HepG2 (cell line): ENCODE measurements around the gene FUOM. TPM values are rescaled to one million over a fixed set of nuclear protein-coding genes. Genes with fewer than 3 reads are reported as not detected.

ENCODE experiments used
- ATRX ChIP-seq: sonication (generic); formaldehyde crosslinking; IDR thresholded peaks from 2 replicates; pipeline ENCODE4 v1.4.0; 2020; ENCODE audit warnings: missing genetic modification reagents, borderline replicate concordance
- ELF1 ChIP-seq: sonication (generic); formaldehyde crosslinking; IDR thresholded peaks from 2 replicates; pipeline ENCODE4 v1.4.0; 2020; ENCODE audit warnings: missing genetic modification reagents
- ERF ChIP-seq: IDR thresholded peaks from 2 replicates; pipeline ENCODE4 v1.6.1; 2018; ENCODE audit warnings: missing biosample characterization, missing genetic modification reagents
- FOXA3 ChIP-seq: IDR thresholded peaks from 2 replicates; pipeline ENCODE4 v1.6.1; 2016; ENCODE audit warnings: missing genetic modification reagents, missing compliant biosample characterization
- FOXJ3 ChIP-seq: sonication (generic); formaldehyde crosslinking; IDR thresholded peaks from 2 replicates; pipeline ENCODE4 v1.4.0; 2020; ENCODE audit warnings: missing genetic modification reagents, mild to moderate bottlenecking, borderline replicate concordance
- MXD4 ChIP-seq: IDR thresholded peaks from 2 replicates; pipeline ENCODE4 v1.6.1; 2016; ENCODE audit warnings: mild to moderate bottlenecking, missing biosample characterization, missing genetic modification reagents
- SP1 ChIP-seq, 2 experiments: fragments of 450-650 bp in 1 of 2; sonication (generic) in 1 of 2; formaldehyde crosslinking in 1 of 2; IDR thresholded peaks; 2 replicates each; pipeline versions ENCODE4 v1.4.0 to v1.6.1; 2016 to 2020; ENCODE audit warnings: missing genetic modification reagents in 1 of 2
- ZNF124 ChIP-seq: sonication (generic); formaldehyde crosslinking; IDR thresholded peaks from 2 replicates; pipeline ENCODE4 v1.4.0; 2020; ENCODE audit warnings: missing genetic modification reagents
- ZNF644 ChIP-seq: IDR thresholded peaks from 2 replicates; pipeline ENCODE4 v1.6.1; 2016; ENCODE audit warnings: low read depth
- ZNF713 ChIP-seq: sonication (generic); formaldehyde crosslinking; IDR thresholded peaks from 2 replicates; pipeline ENCODE4 v1.4.0; 2020; ENCODE audit warnings: mild to moderate bottlenecking, missing genetic modification reagents
- ZNF768 ChIP-seq: sonication (generic); formaldehyde crosslinking; IDR thresholded peaks from 2 replicates; pipeline ENCODE4 v1.4.0; 2020; ENCODE audit warnings: missing genetic modification reagents
- polyA plus RNA-seq, 8 experiments: library from polyadenylated mRNA; depleted of rRNA in 3 of 8; stranded (reverse) in 7 of 8; unstranded in 1 of 8; fragments of >200 nt; fragmentation: Illumina TruSeq in 4 of 8; extraction: Trizol in 4 of 8; gene quantifications; 2 replicates each; pipeline versions ENCODE4 v1.2.1 to v1.2.3, GENCODE V29; 2011 to 2016; ENCODE audit warnings: low read depth in 4 of 8, missing spikeins in 1 of 8, mixed read lengths in 1 of 8; ENCODE audit not compliant: insufficient read depth in 1 of 8
- total RNA-seq, 5 experiments: library from RNA; depleted of rRNA; stranded (reverse); fragments of >200 nt; fragmentation: Illumina TruSeq; extraction: Trizol; gene quantifications; 2 replicates each; pipeline ENCODE4 v1.2.3, GENCODE V29; 2016; ENCODE audit warnings: low read depth in 1 of 5
- TF ChIP-seq, protein P1 (sequence below): sonication (generic); formaldehyde crosslinking; IDR thresholded peaks from 2 replicates; pipeline ENCODE4 v1.4.0; 2020; ENCODE audit warnings: missing genetic modification reagents
- TF ChIP-seq, protein P2 (sequence below): sonication (generic); formaldehyde crosslinking; conservative IDR thresholded peaks from 2 replicates; pipeline ENCODE4 v1.8.0; 2022; ENCODE audit warnings: missing genetic modification reagents
- TF ChIP-seq, protein P3 (sequence below): sonication (generic); formaldehyde crosslinking; IDR thresholded peaks from 2 replicates; pipeline ENCODE4 v1.8.1; 2023; ENCODE audit warnings: mild to moderate bottlenecking, moderate library complexity, missing genetic modification reagents
- TF ChIP-seq, protein P4 (sequence below): IDR thresholded peaks from 2 replicates; pipeline ENCODE4 v1.6.1; 2016
- TF ChIP-seq, protein P5 (sequence below): sonication (generic); formaldehyde crosslinking; IDR thresholded peaks from 2 replicates; pipeline ENCODE4 v1.5.0; 2020; ENCODE audit warnings: mild to moderate bottlenecking, missing genetic modification reagents
- TF ChIP-seq, protein P6 (sequence below): sonication (generic); formaldehyde crosslinking; IDR thresholded peaks from 2 replicates; pipeline ENCODE4 v1.4.0; 2020; ENCODE audit warnings: missing genetic modification reagents

FUOM gene
- total and polyA plus RNA-seq, 2 of the 13 experiments (the other 11 are each of a cell fraction or from before 2014, with no cell fraction given), result 27.5 to 60.4 TPM

DNA sequence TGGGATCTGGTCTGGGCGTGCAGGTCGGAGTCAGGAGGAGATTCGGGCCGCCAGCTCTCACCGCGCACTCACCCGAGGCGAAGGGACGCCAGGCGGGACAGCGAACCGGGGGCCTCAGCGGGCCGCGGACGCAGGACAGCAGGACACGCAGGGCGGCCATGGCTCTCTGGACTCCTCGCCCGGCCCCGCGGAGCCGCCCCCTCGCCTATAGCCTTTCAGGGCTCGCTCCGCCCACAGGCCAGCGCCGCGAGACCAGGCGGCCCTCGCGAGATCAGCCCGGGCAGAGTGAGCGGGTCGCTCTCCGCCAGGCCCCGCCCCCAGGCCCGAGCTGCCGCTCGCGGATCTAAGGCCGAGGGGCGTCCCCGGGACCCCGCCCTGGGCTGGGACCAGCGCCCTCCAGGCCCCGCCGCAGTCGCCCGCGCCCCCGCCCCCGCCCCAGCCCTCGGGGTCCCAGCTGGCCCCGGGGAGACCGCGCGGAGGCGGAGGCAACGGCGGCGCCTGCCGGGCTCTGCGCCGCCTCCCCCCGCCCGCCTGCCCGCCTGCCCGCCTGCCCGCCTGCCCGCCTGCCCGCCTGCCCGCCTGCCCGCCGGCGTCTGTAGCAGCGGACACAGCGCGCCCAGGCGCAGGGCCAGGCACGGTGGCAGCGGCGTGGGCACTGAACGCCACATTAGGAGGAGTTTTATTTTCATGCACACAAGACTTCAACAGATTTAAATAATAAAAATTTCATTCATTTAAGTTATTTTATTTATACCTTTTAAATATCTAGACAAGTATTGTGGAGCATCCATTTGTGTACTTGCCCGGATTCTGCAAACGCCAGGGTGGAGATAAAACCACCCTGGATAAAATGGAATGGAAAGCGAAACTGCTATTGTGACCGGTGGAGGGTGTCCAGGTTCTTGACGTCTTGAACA lies 15.6 kb upstream of the FUOM start, which contains the start of gene ECHS1 (continued):
- TF ChIP-seq, protein P1, sequence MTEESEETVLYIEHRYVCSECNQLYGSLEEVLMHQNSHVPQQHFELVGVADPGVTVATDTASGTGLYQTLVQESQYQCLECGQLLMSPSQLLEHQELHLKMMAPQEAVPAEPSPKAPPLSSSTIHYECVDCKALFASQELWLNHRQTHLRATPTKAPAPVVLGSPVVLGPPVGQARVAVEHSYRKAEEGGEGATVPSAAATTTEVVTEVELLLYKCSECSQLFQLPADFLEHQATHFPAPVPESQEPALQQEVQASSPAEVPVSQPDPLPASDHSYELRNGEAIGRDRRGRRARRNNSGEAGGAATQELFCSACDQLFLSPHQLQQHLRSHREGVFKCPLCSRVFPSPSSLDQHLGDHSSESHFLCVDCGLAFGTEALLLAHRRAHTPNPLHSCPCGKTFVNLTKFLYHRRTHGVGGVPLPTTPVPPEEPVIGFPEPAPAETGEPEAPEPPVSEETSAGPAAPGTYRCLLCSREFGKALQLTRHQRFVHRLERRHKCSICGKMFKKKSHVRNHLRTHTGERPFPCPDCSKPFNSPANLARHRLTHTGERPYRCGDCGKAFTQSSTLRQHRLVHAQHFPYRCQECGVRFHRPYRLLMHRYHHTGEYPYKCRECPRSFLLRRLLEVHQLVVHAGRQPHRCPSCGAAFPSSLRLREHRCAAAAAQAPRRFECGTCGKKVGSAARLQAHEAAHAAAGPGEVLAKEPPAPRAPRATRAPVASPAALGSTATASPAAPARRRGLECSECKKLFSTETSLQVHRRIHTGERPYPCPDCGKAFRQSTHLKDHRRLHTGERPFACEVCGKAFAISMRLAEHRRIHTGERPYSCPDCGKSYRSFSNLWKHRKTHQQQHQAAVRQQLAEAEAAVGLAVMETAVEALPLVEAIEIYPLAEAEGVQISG (CRISPR knock-in tag), result peak; percentile 41; the same call in 1 of the 2 replicates
- no peak; the same call in 1 of the 2 replicates for TF ChIP-seq ERF
- peak; percentile 42; the same call in 1 of the 2 replicates for TF ChIP-seq ZNF768 (CRISPR knock-in tag)
- TF ChIP-seq, protein P2, sequence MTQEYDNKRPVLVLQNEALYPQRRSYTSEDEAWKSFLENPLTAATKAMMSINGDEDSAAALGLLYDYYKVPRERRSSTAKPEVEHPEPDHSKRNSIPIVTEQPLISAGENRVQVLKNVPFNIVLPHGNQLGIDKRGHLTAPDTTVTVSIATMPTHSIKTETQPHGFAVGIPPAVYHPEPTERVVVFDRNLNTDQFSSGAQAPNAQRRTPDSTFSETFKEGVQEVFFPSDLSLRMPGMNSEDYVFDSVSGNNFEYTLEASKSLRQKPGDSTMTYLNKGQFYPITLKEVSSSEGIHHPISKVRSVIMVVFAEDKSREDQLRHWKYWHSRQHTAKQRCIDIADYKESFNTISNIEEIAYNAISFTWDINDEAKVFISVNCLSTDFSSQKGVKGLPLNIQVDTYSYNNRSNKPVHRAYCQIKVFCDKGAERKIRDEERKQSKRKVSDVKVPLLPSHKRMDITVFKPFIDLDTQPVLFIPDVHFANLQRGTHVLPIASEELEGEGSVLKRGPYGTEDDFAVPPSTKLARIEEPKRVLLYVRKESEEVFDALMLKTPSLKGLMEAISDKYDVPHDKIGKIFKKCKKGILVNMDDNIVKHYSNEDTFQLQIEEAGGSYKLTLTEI (CRISPR knock-in tag), result no peak
- TF ChIP-seq ATRX, result no peak
- TF ChIP-seq, protein P3, sequence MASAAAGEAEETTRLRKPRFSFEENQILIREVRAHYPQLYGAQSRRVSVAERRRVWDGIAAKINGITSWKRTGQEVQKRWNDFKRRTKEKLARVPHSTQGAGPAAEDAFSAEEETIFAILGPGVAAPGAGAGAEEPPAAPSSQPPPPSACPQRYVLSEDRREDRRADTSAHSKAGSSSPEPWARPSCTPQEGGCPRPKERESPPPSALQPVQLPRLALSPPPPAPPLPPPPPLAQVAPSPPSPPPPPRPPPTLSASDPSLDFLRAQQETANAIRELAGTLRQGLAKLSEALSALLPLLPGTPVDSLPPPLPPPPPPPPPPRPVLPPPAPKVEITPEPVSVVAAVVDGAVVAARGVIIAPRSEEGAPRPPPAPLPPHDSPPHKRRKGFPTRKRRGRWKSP (CRISPR knock-in tag), result no peak
- no peak for TF ChIP-seq ZNF713 (CRISPR knock-in tag)
- no peak for TF ChIP-seq FOXA3
- TF ChIP-seq, protein P4, sequence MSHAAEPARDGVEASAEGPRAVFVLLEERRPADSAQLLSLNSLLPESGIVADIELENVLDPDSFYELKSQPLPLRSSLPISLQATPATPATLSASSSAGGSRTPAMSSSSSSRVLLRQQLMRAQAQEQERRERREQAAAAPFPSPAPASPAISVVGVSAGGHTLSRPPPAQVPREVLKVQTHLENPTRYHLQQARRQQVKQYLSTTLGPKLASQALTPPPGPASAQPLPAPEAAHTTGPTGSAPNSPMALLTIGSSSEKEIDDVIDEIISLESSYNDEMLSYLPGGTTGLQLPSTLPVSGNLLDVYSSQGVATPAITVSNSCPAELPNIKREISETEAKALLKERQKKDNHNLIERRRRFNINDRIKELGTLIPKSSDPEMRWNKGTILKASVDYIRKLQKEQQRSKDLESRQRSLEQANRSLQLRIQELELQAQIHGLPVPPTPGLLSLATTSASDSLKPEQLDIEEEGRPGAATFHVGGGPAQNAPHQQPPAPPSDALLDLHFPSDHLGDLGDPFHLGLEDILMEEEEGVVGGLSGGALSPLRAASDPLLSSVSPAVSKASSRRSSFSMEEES (CRISPR knock-in tag), result no peak
- TF ChIP-seq MXD4, result no peak
- no peak for TF ChIP-seq ZNF124 (CRISPR knock-in tag)
- no peak for TF ChIP-seq ELF1 (CRISPR knock-in tag)
- TF ChIP-seq FOXJ3 (CRISPR knock-in tag), result no peak
- no peak for TF ChIP-seq ZNF644 (CRISPR knock-in tag)
- 0 out of 2 replicates have a peak, but pooled peaks have one; percentile 53 for TF ChIP-seq SP1 (IDR thresholded peaks at IDR 0.05)
- TF ChIP-seq SP1 (CRISPR knock-in tag; IDR thresholded peaks at IDR 0.05), result peak; percentile 68
- TF ChIP-seq, protein P5, sequence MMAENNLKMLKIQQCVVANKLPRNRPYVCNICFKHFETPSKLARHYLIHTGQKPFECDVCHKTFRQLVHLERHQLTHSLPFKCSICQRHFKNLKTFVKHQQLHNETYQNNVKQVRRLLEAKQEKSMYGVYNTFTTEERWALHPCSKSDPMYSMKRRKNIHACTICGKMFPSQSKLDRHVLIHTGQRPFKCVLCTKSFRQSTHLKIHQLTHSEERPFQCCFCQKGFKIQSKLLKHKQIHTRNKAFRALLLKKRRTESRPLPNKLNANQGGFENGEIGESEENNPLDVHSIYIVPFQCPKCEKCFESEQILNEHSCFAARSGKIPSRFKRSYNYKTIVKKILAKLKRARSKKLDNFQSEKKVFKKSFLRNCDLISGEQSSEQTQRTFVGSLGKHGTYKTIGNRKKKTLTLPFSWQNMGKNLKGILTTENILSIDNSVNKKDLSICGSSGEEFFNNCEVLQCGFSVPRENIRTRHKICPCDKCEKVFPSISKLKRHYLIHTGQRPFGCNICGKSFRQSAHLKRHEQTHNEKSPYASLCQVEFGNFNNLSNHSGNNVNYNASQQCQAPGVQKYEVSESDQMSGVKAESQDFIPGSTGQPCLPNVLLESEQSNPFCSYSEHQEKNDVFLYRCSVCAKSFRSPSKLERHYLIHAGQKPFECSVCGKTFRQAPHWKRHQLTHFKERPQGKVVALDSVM (CRISPR knock-in tag), result no peak
- TF ChIP-seq, protein P6, sequence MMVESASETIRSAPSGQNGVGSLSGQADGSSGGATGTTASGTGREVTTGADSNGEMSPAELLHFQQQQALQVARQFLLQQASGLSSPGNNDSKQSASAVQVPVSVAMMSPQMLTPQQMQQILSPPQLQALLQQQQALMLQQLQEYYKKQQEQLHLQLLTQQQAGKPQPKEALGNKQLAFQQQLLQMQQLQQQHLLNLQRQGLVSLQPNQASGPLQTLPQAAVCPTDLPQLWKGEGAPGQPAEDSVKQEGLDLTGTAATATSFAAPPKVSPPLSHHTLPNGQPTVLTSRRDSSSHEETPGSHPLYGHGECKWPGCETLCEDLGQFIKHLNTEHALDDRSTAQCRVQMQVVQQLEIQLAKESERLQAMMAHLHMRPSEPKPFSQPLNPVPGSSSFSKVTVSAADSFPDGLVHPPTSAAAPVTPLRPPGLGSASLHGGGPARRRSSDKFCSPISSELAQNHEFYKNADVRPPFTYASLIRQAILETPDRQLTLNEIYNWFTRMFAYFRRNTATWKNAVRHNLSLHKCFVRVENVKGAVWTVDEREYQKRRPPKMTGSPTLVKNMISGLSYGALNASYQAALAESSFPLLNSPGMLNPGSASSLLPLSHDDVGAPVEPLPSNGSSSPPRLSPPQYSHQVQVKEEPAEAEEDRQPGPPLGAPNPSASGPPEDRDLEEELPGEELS (CRISPR knock-in tag), result no peak
